ENCODE data around the gene CORO7.

CORO7 gene

DNA sequence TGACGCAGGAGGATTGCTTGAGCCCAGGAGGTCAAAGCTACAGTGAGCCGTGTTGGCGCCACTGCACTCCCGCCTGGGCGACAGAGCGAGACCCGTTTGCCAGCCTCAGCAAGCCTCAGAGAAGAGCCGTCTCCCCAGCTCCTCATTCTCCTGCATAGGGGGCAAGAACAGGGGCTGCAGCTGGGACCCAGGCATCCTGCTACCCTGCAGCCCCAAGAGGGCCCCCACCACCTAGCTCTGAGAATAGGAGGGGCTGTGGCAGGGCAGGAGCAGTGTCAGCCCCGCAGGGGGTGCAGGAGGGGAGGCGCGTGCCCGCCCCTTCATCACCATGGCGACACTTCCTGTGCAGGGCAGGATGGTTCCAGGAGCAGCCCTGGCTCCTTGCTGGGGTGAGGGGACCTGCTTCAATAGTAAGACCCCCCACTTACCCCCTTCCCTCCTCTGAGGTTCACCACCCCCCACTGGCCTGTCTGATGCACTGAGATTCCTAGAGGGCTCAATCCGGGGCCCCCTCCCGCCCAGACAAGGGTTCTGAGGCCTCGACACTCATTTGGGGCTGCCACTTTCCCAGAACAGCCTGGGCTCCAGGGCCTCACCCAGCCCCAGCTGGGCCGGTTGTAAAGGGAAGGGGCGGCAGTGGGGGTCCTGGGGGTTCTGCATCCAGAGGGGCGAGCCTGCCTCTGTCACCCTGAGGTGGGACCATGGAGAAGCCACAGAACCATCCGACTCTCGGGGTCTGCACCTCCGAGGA, 24.6 kb downstream of the CORO7 start:
- peak overlapping the region; percentile 53 for H4K91ac ChIP-seq (ENCODE audit: low read length)
- no peak overlapping the region for H3K23ac ChIP-seq (ENCODE audit: low read length in 2 of 2)
- H2AK5ac ChIP-seq (ENCODE audit: low read length, severe bottlenecking): peak overlapping the region; percentile 86
- H2BK15ac ChIP-seq (ENCODE audit: low read depth, poor library complexity, severe bottlenecking): peak overlapping the region; percentile 86
- no peak overlapping the region for H3K4me2 ChIP-seq (ENCODE audit: low read length, poor library complexity, severe bottlenecking)
- H3K27ac ChIP-seq (ENCODE audit: low read length, poor library complexity, severe bottlenecking): no peak overlapping the region
- peak overlapping the region in 1 of 2 experiments; percentile 21 for H3K14ac ChIP-seq (ENCODE audit: low read length in 2 of 2)
- peak overlapping the region; percentile 74 for H2BK120ac ChIP-seq (ENCODE audit: low read depth, low read length)
- WGBS: 77% methylated on average over 21 of the region's 22 CpGs
- peaks cover 11 to 41% of the 10 kb centered on the region in 2 experiments for H3K36me3 ChIP-seq (ENCODE audit: control insufficient read depth in 1 of 2, insufficient read depth in 2 of 2, low read depth in 1 of 2, low read length in 2 of 2)
- H3K9ac ChIP-seq (ENCODE audit: low read length): peak overlapping the region; percentile 71
- peaks cover 2% of the 10 kb centered on the region for H3K79me1 ChIP-seq (replicated peaks; ENCODE audit: low read length, poor library complexity, severe bottlenecking)
- peak overlapping the region; percentile 59 to 79 for H3K18ac ChIP-seq (ENCODE audit: low read depth in 1 of 2, low read length in 2 of 2)
- H3K27me3 ChIP-seq (ENCODE audit: control insufficient read depth in 1 of 2, insufficient read depth in 1 of 2, low read length in 2 of 2): no peaks in the 10 kb centered on the region
- H2AFZ ChIP-seq (ENCODE audit: low read depth, low read length): no peak overlapping the region
- H3K4me3 ChIP-seq (ENCODE audit: insufficient read depth in 1 of 2, low read depth in 1 of 2, low read length in 2 of 2): no peak overlapping the region
- peak overlapping the region in 1 of 2 experiments; percentile 34 for H3K4ac ChIP-seq (ENCODE audit: low read depth in 1 of 2, low read length in 2 of 2)
- H3K9me3 ChIP-seq (ENCODE audit: control insufficient read depth, low read length): no peaks in the 10 kb centered on the region
- peak overlapping the region; percentile 43 to 49 for H2BK12ac ChIP-seq (ENCODE audit: low read length in 2 of 2)
- H3K4me1 ChIP-seq (ENCODE audit: control insufficient read depth, insufficient read depth, low read depth, low read length): peaks cover 53% of the 10 kb centered on the region
- no peak overlapping the region for H2BK5ac ChIP-seq (ENCODE audit: low read depth, low read length, poor library complexity, severe bottlenecking)
- no peak for DNase-seq
- H4K8ac ChIP-seq (ENCODE audit: low read length): peak overlapping the region; percentile 46

DNA sequence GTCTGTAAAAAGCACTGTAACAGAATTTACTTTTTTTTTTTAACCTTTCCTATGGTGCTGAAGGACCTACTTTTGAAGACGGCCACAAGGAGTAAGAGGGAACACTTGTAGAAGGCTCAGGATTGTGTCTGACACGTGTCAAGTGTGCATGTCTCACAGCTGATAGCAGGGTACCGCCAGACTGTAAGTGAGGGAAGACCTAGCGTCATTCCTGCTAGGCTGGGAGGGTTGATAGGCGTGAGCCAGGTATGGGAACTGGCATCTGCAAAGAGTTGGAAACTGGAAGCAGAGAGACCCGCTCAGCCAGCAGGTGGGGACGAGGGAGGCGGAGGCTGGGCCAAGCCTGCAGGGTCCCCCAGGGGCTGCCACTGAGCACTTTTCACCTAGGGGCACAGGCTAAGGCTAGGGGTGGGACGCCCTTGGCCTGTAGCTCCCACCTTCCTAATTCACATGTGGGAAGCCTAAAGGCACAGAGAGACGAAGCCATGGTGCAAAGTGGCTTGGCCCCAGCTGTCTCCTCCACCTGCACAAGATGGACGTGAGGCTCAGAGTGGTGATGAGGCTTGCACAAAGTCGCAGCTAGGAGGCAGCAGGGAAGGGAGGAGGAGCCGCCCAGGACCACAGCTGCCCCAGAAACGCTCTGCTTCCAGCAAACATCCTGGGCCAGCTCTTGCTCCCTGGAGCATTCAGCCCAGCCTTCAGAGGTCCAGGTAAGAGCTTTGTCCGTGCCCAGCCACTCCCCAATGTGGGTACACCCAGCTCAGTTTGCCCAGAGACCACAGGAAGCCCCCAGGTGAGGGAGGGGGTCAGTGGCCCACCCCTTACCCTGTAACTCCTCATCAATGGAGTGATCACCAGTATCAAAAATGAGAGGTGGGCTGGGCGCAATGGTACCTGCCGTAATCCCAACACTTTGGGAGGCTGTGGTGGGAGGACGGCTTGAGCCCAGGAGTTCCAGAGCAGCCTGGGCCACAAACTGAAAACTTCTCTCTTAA, 25.8 kb downstream of the CORO7 start:
- no peak overlapping the region for H2BK15ac ChIP-seq (ENCODE audit: low read depth, poor library complexity, severe bottlenecking)
- no peak overlapping the region for H4K8ac ChIP-seq (ENCODE audit: low read length)
- no peak overlapping the region for H3K14ac ChIP-seq (ENCODE audit: low read length in 2 of 2)
- H2BK120ac ChIP-seq (ENCODE audit: low read depth, low read length): no peak overlapping the region
- H2BK12ac ChIP-seq (ENCODE audit: low read length in 2 of 2): no peak overlapping the region
- no peak overlapping the region for H3K18ac ChIP-seq (ENCODE audit: low read depth in 1 of 2, low read length in 2 of 2)
- H3K27me3 ChIP-seq (ENCODE audit: control insufficient read depth in 1 of 2, insufficient read depth in 1 of 2, low read length in 2 of 2): no peaks in the 10 kb centered on the region
- H2AFZ ChIP-seq (ENCODE audit: low read depth, low read length): no peak overlapping the region
- peaks cover 11 to 47% of the 10 kb centered on the region in 2 experiments for H3K36me3 ChIP-seq (ENCODE audit: control insufficient read depth in 1 of 2, insufficient read depth in 2 of 2, low read depth in 1 of 2, low read length in 2 of 2)
- WGBS: 84% methylated on average over 18 of the region's 18 CpGs
- peak overlapping the region; percentile 47 for H2AK5ac ChIP-seq (ENCODE audit: low read length, severe bottlenecking)
- H3K23ac ChIP-seq (ENCODE audit: low read length in 2 of 2): no peak overlapping the region
- H3K4me3 ChIP-seq (ENCODE audit: insufficient read depth in 1 of 2, low read depth in 1 of 2, low read length in 2 of 2): no peak overlapping the region
- no peak overlapping the region for H4K91ac ChIP-seq (ENCODE audit: low read length)
- no peaks in the 10 kb centered on the region for H3K9me3 ChIP-seq (ENCODE audit: control insufficient read depth, low read length)
- no peak overlapping the region for H3K9ac ChIP-seq (ENCODE audit: low read length)
- H3K4me2 ChIP-seq (ENCODE audit: low read length, poor library complexity, severe bottlenecking): no peak overlapping the region
- peaks cover 2% of the 10 kb centered on the region for H3K79me1 ChIP-seq (replicated peaks; ENCODE audit: low read length, poor library complexity, severe bottlenecking)
- DNase-seq: no peak
- no peak overlapping the region for H3K27ac ChIP-seq (ENCODE audit: low read length, poor library complexity, severe bottlenecking)
- H3K4ac ChIP-seq (ENCODE audit: low read depth in 1 of 2, low read length in 2 of 2): no peak overlapping the region
- peaks cover 63% of the 10 kb centered on the region for H3K4me1 ChIP-seq (ENCODE audit: control insufficient read depth, insufficient read depth, low read depth, low read length)
- H2BK5ac ChIP-seq (ENCODE audit: low read depth, low read length, poor library complexity, severe bottlenecking): no peak overlapping the region

DNA sequence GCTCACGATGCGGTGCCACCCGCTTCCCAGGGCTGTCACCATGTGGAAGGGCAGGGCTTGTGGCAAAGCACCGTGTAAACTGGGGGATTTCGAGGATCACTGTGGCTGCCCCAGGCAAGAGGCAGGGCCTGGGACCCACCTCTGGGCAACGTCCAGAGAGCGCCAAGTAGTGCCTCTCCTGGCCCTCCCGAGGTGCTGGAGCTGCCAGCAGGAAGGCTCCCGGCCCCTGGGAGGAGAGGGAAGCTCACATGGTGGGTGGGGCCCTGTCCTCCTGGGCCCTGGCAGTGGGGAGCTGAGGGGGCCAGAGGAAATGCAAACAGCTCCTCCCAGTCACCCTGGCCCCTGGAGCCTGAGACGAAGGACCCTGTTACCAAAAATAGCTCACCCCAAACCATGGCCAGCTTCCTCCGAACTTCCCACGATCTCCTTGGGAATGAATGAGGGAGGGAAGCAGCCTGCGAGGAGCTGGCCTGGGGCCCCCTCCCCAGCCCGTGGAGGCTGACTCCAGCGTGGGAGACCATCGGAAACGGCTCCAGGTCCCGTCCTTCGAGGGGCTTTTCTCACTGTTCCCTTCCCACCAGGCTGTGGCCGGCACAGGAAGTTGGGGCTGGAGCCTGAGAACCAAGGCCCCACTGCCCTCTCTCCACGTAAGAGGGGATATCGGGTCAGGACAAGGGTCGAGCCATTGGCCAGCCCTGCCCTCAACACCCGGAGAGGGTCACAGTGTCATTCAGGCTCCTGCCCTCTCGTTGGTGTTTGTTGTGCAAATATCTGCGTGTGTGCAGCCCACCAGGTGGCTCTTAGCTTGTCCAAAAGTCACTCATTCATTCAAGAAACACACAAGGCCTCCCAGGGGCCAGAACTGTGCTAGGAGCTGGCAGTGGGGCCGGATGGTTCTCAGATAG, 27.1 kb downstream of the CORO7 start:
- Histone ChIP-seq H3K4ac (ENCODE audit: low read depth in 1 of 2, low read length in 2 of 2) (peak overlapping the region; percentile 73 to 78), H3K14ac (ENCODE audit: low read length in 2 of 2) (peak overlapping the region in 1 of 2 experiments; percentile 84), H3K4me3 (ENCODE audit: insufficient read depth in 1 of 2, low read depth in 1 of 2, low read length in 2 of 2) (no peak overlapping the region), H3K27ac (ENCODE audit: low read length, poor library complexity, severe bottlenecking) (no peak overlapping the region), H3K4me1 (ENCODE audit: control insufficient read depth, insufficient read depth, low read depth, low read length) (peaks cover 70% of the 10 kb centered on the region), H3K27me3 (ENCODE audit: control insufficient read depth in 1 of 2, insufficient read depth in 1 of 2, low read length in 2 of 2) (no peaks in the 10 kb centered on the region), H2BK120ac (ENCODE audit: low read depth, low read length) (peak overlapping the region; percentile 9), H2AFZ (ENCODE audit: low read depth, low read length) (no peak overlapping the region), H3K4me2 (ENCODE audit: low read length, poor library complexity, severe bottlenecking) (no peak overlapping the region), H2BK15ac (ENCODE audit: low read depth, poor library complexity, severe bottlenecking) (peak overlapping the region; percentile 44), H3K9ac (ENCODE audit: low read length) (peak overlapping the region; percentile 22), H3K9me3 (ENCODE audit: control insufficient read depth, low read length) (no peaks in the 10 kb centered on the region), H4K91ac (ENCODE audit: low read length) (peak overlapping the region; percentile 85), H3K36me3 (ENCODE audit: control insufficient read depth in 1 of 2, insufficient read depth in 2 of 2, low read depth in 1 of 2, low read length in 2 of 2) (peaks cover 6 to 46% of the 10 kb centered on the region in 2 experiments), H2BK12ac (ENCODE audit: low read length in 2 of 2) (peak overlapping the region; percentile 23 to 93), H3K23ac (ENCODE audit: low read length in 2 of 2) (no peak overlapping the region), H3K18ac (ENCODE audit: low read depth in 1 of 2, low read length in 2 of 2) (peak overlapping the region; percentile 64 to 93), H3K79me1 (replicated peaks; ENCODE audit: low read length, poor library complexity, severe bottlenecking) (peaks cover 3% of the 10 kb centered on the region), H2AK5ac (ENCODE audit: low read length, severe bottlenecking) (peak overlapping the region; percentile 86), H4K8ac (ENCODE audit: low read length) (peak overlapping the region; percentile 66), H2BK5ac (ENCODE audit: low read depth, low read length, poor library complexity, severe bottlenecking) (no peak overlapping the region)
- WGBS: 43% methylated on average over 27 of the region's 27 CpGs
- no peak for DNase-seq

All from mesenchymal stem cell (in vitro differentiated cells and primary cell).